GM19463 (cell line): ENCODE measurements around the gene TRPM2.
"Not testable (repeated sequence)": the region's sequence is repeated elsewhere in the genome, so short reads cannot be mapped to it uniquely, and the experiment has no call there.

Source experiments
- ATAC-seq: cut with Tn5 transposase; IDR thresholded peaks from one replicate; pipeline ENCODE4 v1.9.1; 2021; ENCODE audit warnings: mild to moderate bottlenecking, moderate library complexity; ENCODE audit not compliant: unreplicated experiment

Gene TRPM2

GRCh38 chr21:44405948-44406872 lies 52.8 kb downstream of the TRPM2 start:
- ATAC-seq, result no peak

- no peak for ATAC-seq
Observed at GRCh38 chr21:44406953-44407352, 53.5 kb downstream of the TRPM2 start.

GRCh38 chr21:44407493-44407892 lies 54.1 kb downstream of the TRPM2 start:
- ATAC-seq, result no peak

GRCh38 chr21:44408226-44408625 lies 54.8 kb downstream of the TRPM2 start:
- no peak for ATAC-seq

- ATAC-seq, result no peak
Observed at GRCh38 chr21:44413566-44414290, 60.3 kb downstream of the TRPM2 start.

- no peak for ATAC-seq
Observed at GRCh38 chr21:44414291-44415072, 61.1 kb downstream of the TRPM2 start.

- ATAC-seq, result no peak
Observed at GRCh38 chr21:44415073-44416025, 61.9 kb downstream of the TRPM2 start.

GRCh38 chr21:44416193-44416592 lies 62.8 kb downstream of the TRPM2 start:
- no peak for ATAC-seq

- not testable (repeated sequence) for ATAC-seq
Observed at GRCh38 chr21:44417621-44418107, 64.2 kb downstream of the TRPM2 start.

- no peak for ATAC-seq
Observed at GRCh38 chr21:44418108-44418875, 64.9 kb downstream of the TRPM2 start.

- ATAC-seq, result no peak
Observed at GRCh38 chr21:44418876-44419230, 65.4 kb downstream of the TRPM2 start.

GRCh38 chr21:44419679-44420078 lies 66.3 kb downstream of the TRPM2 start:
- no peak for ATAC-seq

- no peak for ATAC-seq
Observed at GRCh38 chr21:44420416-44421205, 67.2 kb downstream of the TRPM2 start.

- ATAC-seq, result no peak
Observed at GRCh38 chr21:44421901-44422840, 68.8 kb downstream of the TRPM2 start.

- ATAC-seq, result no peak
Observed at GRCh38 chr21:44423312-44423821, 69.9 kb downstream of the TRPM2 start.

- no peak for ATAC-seq
Observed at GRCh38 chr21:44423941-44424607, 70.7 kb downstream of the TRPM2 start.
